A549 (cell line): ENCODE data around the gene TTI1.

Experiments
- MAFK ChIP-seq: fragments of 450-650 bp; IDR thresholded peaks from 2 replicates; pipeline ENCODE4 v1.6.1; 2014; ENCODE audit not compliant: partially characterized antibody
- ZFP36 ChIP-seq: fragments of 450-650 bp; IDR thresholded peaks from 2 replicates; pipeline ENCODE4 v1.6.1; 2014; ENCODE audit warnings: borderline replicate concordance; ENCODE audit not compliant: partially characterized antibody
- TF ChIP-seq, protein P1 (sequence below): fragments of >200 bp; sonication (Bioruptor Twin); formaldehyde crosslinking; IDR thresholded peaks from 3 replicates; pipeline ENCODE4 v1.5.1; 2016

GRCh38 chr20:37936041-37936440, 97.2 kb downstream of the TTI1 start:
- TF ChIP-seq MAFK, result no peak
- TF ChIP-seq, protein P1, sequence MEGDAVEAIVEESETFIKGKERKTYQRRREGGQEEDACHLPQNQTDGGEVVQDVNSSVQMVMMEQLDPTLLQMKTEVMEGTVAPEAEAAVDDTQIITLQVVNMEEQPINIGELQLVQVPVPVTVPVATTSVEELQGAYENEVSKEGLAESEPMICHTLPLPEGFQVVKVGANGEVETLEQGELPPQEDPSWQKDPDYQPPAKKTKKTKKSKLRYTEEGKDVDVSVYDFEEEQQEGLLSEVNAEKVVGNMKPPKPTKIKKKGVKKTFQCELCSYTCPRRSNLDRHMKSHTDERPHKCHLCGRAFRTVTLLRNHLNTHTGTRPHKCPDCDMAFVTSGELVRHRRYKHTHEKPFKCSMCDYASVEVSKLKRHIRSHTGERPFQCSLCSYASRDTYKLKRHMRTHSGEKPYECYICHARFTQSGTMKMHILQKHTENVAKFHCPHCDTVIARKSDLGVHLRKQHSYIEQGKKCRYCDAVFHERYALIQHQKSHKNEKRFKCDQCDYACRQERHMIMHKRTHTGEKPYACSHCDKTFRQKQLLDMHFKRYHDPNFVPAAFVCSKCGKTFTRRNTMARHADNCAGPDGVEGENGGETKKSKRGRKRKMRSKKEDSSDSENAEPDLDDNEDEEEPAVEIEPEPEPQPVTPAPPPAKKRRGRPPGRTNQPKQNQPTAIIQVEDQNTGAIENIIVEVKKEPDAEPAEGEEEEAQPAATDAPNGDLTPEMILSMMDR, result no peak
- TF ChIP-seq ZFP36, result no peak
